OCI-LY3 (cell line): ENCODE data around the gene RNPEPL1.

ENCODE experiments used
- H2AFZ ChIP-seq: fragments of 200-600, 300-600 bp; shearing (Covaris generic); 2 replicates; pipeline ENCODE4 v1.6.0; 2014; ENCODE audit warnings: antibody characterized with exemption, low read depth, low read length
- H3K27ac ChIP-seq: fragments of 200-600, 300-600 bp; sonication (generic); 2 replicates; pipeline ENCODE4 v1.5.1; 2014; ENCODE audit warnings: mild to moderate bottlenecking, low read length, moderate library complexity, mixed read lengths
- H3K27me3 ChIP-seq: fragments of 200-600, 300-600 bp; sonication (generic); 2 replicates; pipeline ENCODE4 v1.6.1; 2014; ENCODE audit warnings: low read depth, low read length, mixed read lengths
- H3K36me3 ChIP-seq: fragments of 200-600, 300-600 bp; sonication (generic); replicated peaks from 2 replicates; pipeline ENCODE3; 2014; ENCODE audit warnings: low read depth, low read length, mixed read lengths
- H3K4me1 ChIP-seq: fragments of 300-600, 200-600 bp; sonication (generic); 2 replicates; pipeline ENCODE4 v1.6.1; 2014; ENCODE audit warnings: low read length, mixed read lengths
- H3K4me2 ChIP-seq: fragments of 200-600, 300-600 bp; sonication (generic); 2 replicates; pipeline ENCODE4 v1.6.1; 2014; ENCODE audit warnings: low read length, mixed read lengths
- H3K4me3 ChIP-seq: fragments of 300-600, 200-600 bp; sonication (generic); 2 replicates; pipeline ENCODE4 v1.5.1; 2014; ENCODE audit warnings: antibody characterized with exemption, mild to moderate bottlenecking, low read length, moderate library complexity
- H3K79me2 ChIP-seq: fragments of 300-600, 200-600 bp; shearing (Covaris generic); 2 replicates; pipeline ENCODE4 v1.6.1; 2014; ENCODE audit warnings: mild to moderate bottlenecking, low read length, mixed read lengths
- H3K9ac ChIP-seq: fragments of 300-600, 200-600 bp; shearing (Covaris generic); 2 replicates; pipeline ENCODE4 v1.6.0; 2014; ENCODE audit warnings: mild to moderate bottlenecking, low read length, moderate library complexity
- H3K9me3 ChIP-seq: fragments of 200-600, 300-600 bp; shearing (Covaris generic); 2 replicates; pipeline ENCODE4 v1.6.1; 2014; ENCODE audit warnings: low read length, mixed read lengths; ENCODE audit not compliant: insufficient read depth
- H4K20me1 ChIP-seq: fragments of 200-600, 300-600 bp; sonication (generic); 2 replicates; pipeline ENCODE4 v1.6.1; 2016; ENCODE audit warnings: low read length, mixed read lengths; ENCODE audit not compliant: insufficient read depth
- CTCF ChIP-seq: fragments of 200-600, 300-600 bp; sonication (generic); IDR thresholded peaks from 2 replicates; pipeline ENCODE4 v1.5.1; 2014; ENCODE audit warnings: antibody characterized with exemption, low read length, low read depth
- EZH2phosphoT487 ChIP-seq: fragments of 200-600 bp; shearing (Covaris generic); IDR thresholded peaks from 2 replicates; pipeline ENCODE4 v1.6.1; 2018; ENCODE audit warnings: antibody characterized with exemption, mixed run types, low read depth

RNPEPL1 gene

GRCh38 chr2:240600451-240600961, 32.2 kb downstream of the RNPEPL1 start:
- TF ChIP-seq EZH2phosphoT487, result no peak
- TF ChIP-seq CTCF, result no peak
- Histone ChIP-seq H3K9me3 (no peaks in the 10 kb centered on the region), H4K20me1 (no peaks in the 10 kb centered on the region)

GRCh38 chr2:240601061-240601830, 33.0 kb downstream of the RNPEPL1 start:
- Histone ChIP-seq H3K27me3 (no peaks in the 10 kb centered on the region), H2AFZ (no peak overlapping the region), H3K36me3 (no peaks in the 10 kb centered on the region), H3K4me3 (no peak overlapping the region), H3K9me3 (no peaks in the 10 kb centered on the region), H4K20me1 (no peaks in the 10 kb centered on the region), H3K4me2 (no peak overlapping the region), H3K4me1 (no peaks in the 10 kb centered on the region), H3K79me2 (no peaks in the 10 kb centered on the region), H3K9ac (no peak overlapping the region), H3K27ac (no peak overlapping the region)
- TF ChIP-seq EZH2phosphoT487 (no peak), CTCF (no peak)

More at GRCh38 chr2:240600451-240600961, 32.2 kb downstream of the RNPEPL1 start:
- Histone ChIP-seq H3K79me2 (no peaks in the 10 kb centered on the region), H3K9ac (no peak overlapping the region), H2AFZ (no peak overlapping the region), H3K27me3 (no peaks in the 10 kb centered on the region), H3K4me2 (no peak overlapping the region), H3K27ac (no peak overlapping the region), H3K36me3 (no peaks in the 10 kb centered on the region), H3K4me3 (no peak overlapping the region), H3K4me1 (no peaks in the 10 kb centered on the region)

GRCh38 chr2:240601831-240602160, 33.5 kb downstream of the RNPEPL1 start:
- H3K27ac ChIP-seq, result no peak overlapping the region
- no peaks in the 10 kb centered on the region for H3K79me2 ChIP-seq
- no peaks in the 10 kb centered on the region for H3K9me3 ChIP-seq
- H3K36me3 ChIP-seq, result no peaks in the 10 kb centered on the region
- H3K4me3 ChIP-seq, result no peak overlapping the region
- no peak overlapping the region for H3K4me2 ChIP-seq
- TF ChIP-seq EZH2phosphoT487, result no peak
- no peak for TF ChIP-seq CTCF
- H2AFZ ChIP-seq, result no peak overlapping the region
- no peaks in the 10 kb centered on the region for H4K20me1 ChIP-seq
- H3K4me1 ChIP-seq, result no peaks in the 10 kb centered on the region
- H3K27me3 ChIP-seq, result no peaks in the 10 kb centered on the region
- H3K9ac ChIP-seq, result no peak overlapping the region

GRCh38 chr2:240602266-240603050, 34.2 kb downstream of the RNPEPL1 start:
- Histone ChIP-seq H3K4me3 (no peak overlapping the region), H3K27me3 (no peaks in the 10 kb centered on the region)

More at GRCh38 chr2:240602266-240603050, 34.2 kb downstream of the RNPEPL1 start:
- TF ChIP-seq CTCF (no peak), EZH2phosphoT487 (no peak)
- H3K79me2 ChIP-seq, result no peaks in the 10 kb centered on the region
- H2AFZ ChIP-seq, result no peak overlapping the region
- H3K27ac ChIP-seq, result no peak overlapping the region
- H4K20me1 ChIP-seq, result no peaks in the 10 kb centered on the region
- H3K36me3 ChIP-seq, result no peaks in the 10 kb centered on the region
- no peaks in the 10 kb centered on the region for H3K9me3 ChIP-seq
- no peak overlapping the region for H3K4me2 ChIP-seq
- no peaks in the 10 kb centered on the region for H3K4me1 ChIP-seq
- H3K9ac ChIP-seq, result no peak overlapping the region
